Omental fat pad (tissue), 4 donors: ENCODE results near the gene XYLB. TPM values are rescaled to one million over a fixed set of nuclear protein-coding genes. Genes with fewer than 3 reads are reported as not detected.

ENCODE experiments used
- ATAC-seq: fragments of 150-250 bp; one replicate; pipeline ENCODE4 v1.9.1; 2016; ENCODE audit warnings: mild to moderate bottlenecking, moderate library complexity; ENCODE audit not compliant: low FRiP score
- DNase-seq: peaks from one replicate; pipeline ENCODE4 v3.0.0-alpha.2; 2019; ENCODE audit warnings: low spot score
- CTCF ChIP-seq, 3 donors: fragments of 450-650 bp; IDR thresholded peaks; one replicate each; pipeline ENCODE4 v1.5.1; 2016 to 2017; ENCODE audit warnings: antibody characterized with exemption in 3 of 3, mild to moderate bottlenecking in 3 of 3, moderate library complexity in 2 of 3
- total RNA-seq, 4 donors: library from RNA; depleted of rRNA; stranded (reverse); fragments of >200 nt; gene quantifications; one replicate each; pipeline ENCODE4 v1.1.0, GENCODE V29; 2016

XYLB gene
- total RNA-seq, 4 donors from 2014 or later = 2.1 to 4.1 (median 3.3) TPM

DNA sequence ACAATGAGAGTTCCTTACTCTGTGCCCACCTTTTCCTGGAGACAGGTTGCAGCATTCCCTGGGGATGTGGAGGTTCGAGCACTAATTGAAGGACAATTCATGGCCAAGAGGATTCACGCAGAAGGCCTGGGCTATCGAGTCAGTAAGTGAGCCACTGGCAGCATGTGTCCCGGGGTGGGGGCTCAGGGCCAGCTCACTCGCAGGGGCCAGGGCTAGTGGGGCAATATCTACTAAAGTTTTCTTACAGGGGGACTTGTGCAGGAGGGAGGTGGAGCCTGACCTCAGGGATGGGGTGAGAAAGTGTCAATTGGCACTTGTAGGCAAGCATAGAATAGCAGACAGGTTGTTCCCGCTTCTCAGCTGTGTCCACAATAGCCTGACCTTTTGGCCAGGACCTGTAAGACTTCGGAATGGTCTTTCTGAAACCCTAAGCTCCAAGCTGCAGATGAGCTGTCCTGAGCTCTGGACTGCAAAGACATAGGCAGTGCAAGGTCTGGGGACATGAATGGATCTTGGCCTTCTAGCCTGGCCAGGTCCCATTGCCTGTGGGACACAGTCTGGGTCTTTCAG is 32.7 kb downstream of the XYLB start:
- no peak for ATAC-seq
- TF ChIP-seq CTCF (IDR thresholded peaks at IDR 0.05) = no peak
- DNase-seq = no peak

DNA sequence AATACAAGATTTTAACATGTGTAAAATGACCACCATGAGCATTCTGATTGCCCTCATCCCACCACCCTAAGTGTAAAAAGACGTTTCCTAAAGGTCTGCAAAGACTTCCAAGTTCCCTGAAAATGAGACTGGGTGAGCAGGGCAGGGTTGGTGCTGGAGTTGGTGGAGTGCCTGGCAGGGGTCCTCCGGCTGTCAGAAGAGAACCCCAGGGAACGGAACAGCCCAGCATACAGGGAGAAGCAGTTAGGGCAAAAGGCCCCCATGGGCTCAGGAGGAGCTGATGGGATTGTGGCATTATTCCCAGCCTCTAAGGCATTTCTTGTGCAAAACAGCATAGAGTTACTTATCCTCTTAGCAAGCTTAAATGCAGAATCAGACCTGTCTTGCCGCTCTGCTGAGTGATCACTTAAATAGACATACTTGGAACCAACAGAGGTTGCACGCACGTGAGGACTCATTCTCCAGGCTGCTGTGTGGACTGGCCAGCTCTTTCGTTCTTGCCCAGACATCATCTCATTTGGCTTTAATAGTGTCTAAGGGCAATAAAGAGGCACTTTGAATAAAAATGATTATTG is 36.0 kb downstream of the XYLB start:
- ATAC-seq = no peak
- no peak for TF ChIP-seq CTCF (IDR thresholded peaks at IDR 0.05)
- no peak for DNase-seq

GRCh38 chr3:38383156-38383875 is 36.7 kb downstream of the XYLB start:
- DNase-seq (no peak), ATAC-seq (no peak)
- TF ChIP-seq CTCF (IDR thresholded peaks at IDR 0.05) = no peak

- no peak for TF ChIP-seq CTCF (IDR thresholded peaks at IDR 0.05)
- DNase-seq (no peak), ATAC-seq (no peak)
Measured at GRCh38 chr3:38386992-38387750, 40.6 kb downstream of the XYLB start.

GRCh38 chr3:38387862-38388261 is 41.3 kb downstream of the XYLB start:
- no peak for ATAC-seq
- no peak for TF ChIP-seq CTCF (IDR thresholded peaks at IDR 0.05)
- DNase-seq = no peak

DNA sequence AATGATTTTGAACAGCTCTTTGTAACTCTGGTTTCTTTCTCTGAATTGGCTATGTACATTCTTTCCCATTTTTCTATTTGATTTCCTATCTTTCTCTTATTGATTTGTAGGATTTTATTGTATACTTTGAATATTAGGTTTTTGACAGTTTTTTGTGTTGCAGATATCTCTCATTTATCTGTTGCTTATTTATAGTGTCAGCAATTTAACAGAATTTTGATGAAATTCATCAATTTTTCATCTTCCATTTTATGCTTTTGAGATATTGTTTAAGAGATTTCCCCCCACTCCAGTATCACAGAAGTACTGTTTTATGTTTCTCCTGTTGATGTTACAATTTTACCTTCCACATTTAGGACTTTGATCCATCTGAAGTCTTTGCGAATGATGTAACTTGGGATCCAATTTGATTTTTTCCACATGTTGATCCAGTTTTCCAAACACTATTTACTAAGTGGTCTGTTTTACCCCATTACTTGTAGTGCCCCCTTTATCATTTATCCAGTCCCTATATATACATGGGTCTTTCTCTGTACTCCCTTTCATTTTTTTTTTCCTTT is 46.1 kb downstream of the XYLB start:
- no peak for DNase-seq

More for the DNA sequence above, 46.1 kb downstream of the XYLB start:
- TF ChIP-seq CTCF (IDR thresholded peaks at IDR 0.05) = no peak
- no peak for ATAC-seq
